Measurements from ENCODE around the gene HBG1.
"Not testable (repeated sequence)": the region's sequence is repeated elsewhere in the genome, so short reads cannot be mapped to it uniquely, and the experiment has no call there.

Gene HBG1

DNA sequence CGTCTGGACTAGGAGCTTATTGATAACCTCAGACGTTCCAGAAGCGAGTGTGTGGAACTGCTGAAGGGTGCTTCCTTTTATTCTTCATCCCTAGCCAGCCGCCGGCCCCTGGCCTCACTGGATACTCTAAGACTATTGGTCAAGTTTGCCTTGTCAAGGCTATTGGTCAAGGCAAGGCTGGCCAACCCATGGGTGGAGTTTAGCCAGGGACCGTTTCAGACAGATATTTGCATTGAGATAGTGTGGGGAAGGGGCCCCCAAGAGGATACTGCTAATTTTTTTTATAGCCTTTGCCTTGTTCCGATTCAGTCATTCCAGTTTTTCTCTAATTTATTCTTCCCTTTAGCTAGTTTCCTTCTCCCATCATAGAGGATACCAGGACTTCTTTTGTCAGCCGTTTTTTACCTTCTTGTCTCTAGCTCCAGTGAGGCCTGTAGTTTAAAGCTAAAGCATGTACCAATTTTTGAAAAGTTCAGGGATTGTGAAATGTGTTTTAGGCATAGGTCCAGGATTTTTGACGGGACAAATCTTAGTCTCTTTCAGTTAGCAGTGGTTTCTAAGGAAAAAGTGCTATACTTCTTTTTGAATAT lies at the start of gene HBG1:
HBG1 (minus strand) TSS at position 51 of the 590 bp plus-strand sequence. CDS start 53 bp downstream, outside the sequence.
- DNase-seq: not testable (repeated sequence)

DNA sequence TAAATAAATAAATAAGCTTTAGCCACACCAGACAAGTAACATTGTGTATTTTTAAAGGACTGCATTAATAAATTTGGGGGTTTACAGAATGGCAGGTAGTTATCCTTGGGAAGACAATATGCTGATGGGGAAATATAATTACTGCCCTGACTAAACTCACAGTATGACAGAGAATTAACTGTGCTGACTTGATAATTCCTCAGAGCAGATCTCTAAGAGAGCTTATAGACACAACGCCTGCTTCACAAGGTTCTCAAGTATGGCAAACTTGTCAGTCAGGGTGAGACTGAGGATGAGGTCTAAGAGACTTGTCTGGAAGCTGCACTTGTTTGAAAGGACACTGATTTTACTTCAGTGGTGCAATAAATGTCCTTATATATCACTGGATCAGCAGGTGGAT lies 48.8 kb upstream of the HBG1 start:
- no peak for DNase-seq

DNA sequence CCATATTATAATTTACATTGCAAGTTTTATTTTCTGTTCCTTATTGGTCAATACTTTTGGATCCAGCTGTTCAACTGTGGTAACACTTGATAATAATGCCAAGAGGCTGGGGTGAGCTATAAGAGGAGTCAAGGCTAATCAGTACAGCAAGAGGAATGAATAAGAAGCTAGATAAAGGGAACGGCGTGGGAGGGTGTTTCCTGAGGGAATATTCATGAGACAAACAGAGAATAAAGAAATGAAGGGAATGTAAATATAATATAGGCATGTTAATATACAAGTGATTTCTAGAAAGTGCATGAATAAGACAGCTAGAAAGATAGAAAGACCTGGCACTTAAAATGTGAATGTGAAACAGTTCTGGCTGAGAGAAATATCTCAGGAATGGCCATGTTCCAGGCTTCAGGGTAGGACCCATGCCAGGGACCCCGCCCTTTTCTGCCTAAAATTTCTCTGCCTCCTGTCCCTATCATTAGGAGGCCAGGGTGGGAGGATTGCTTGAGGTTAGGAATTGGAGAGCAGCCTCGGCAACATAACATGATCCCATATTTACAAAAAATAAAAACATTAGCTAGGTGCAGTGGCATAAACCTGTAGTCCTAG lies 48.2 kb upstream of the HBG1 start:
- DNase-seq: no peak

DNA sequence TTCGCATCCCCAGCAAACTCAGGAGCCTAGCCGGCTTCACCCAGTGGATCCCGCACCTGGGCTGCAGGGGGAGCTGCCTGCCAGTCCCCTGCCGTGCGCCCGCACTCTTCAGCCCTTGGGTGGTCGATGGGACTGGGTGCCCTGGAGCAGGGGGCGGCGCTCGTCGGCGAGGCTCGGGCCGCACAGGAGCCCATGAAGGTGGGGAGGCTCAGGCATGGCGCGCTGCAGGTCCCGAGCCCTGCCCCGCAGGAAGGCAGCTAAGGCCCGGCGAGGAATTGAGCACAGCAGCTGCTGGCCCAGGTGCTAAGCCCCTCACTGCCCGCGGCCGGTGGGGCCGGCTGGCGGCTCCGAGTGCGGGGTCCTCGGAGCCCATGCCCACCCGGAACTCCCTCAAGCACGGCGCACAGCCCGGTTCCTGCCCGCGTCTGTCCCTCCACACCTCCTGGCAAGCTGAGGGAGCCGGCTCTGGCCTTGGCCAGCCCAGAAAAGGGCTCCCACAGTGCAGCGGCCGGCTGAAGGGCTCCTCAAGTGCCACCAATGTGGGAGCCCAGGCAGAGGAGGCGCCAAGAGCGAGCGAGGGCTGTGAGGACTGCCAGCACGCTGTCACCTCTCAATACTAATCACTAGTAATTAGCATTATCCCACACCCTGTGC lies 44.8 kb upstream of the HBG1 start:
- DNase-seq: not testable (repeated sequence)

GRCh38 chr11:5293028-5293427 lies 43.4 kb upstream of the HBG1 start:
- DNase-seq: no peak

DNA sequence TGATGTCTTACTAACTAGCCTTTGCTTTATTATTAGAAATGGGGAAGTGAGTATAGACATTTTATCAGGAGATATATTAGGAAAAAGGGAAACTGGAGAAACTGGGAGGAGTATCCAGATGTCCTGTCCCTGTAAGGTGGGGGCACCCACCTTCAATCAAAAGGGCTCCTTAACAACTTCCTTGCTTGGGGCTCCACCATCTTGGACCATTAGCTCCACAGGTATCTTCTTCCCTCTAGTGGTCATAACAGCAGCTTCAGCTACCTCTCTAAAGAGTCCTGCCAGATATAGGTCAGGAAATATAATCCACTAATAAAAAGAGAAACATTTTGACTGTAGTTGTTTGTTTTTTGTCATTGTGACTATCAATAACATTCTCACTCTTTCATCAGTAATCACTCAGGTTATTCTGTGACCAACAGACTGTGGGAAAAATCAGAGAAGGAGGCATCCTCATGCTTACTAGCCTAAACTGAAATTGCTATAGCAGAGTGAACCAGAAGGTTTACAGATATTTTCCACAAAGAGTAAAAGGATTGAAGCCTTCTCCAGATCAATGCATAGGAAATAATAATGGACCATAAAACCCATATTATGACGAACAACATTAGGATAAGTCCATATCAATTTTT lies 41.7 kb upstream of the HBG1 start:
- DNase-seq: no peak

- no peak for DNase-seq
Observed at GRCh38 chr11:5290106-5290505, 40.4 kb upstream of the HBG1 start.

- DNase-seq: no peak
Observed at GRCh38 chr11:5289696-5290095, 40.0 kb upstream of the HBG1 start.

- no peak for DNase-seq
Observed at GRCh38 chr11:5288906-5289550, 39.4 kb upstream of the HBG1 start.

- no peak for DNase-seq
Observed at GRCh38 chr11:5288108-5288905, 38.6 kb upstream of the HBG1 start.

DNA sequence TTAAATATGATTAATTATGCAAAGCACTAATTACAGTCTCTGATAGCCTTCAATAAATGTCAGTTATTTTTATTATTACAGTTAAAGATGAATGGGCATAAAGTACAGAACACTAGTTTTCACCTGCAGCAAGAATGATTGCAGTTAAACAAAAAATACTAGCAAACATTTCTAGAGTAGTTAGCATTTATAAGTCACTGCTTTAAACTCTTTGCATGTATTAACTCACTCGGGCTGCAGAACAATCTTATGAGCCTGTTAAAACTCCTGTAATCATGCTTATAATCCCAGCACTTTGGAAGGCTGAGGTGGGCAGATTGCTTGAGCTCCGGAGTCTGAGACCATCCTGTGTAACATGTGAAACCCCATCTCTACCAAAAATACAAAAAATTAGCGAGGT lies 37.2 kb upstream of the HBG1 start:
- DNase-seq: no peak

- DNase-seq: no peak
Observed at GRCh38 chr11:5286351-5286750, 36.7 kb upstream of the HBG1 start.

DNA sequence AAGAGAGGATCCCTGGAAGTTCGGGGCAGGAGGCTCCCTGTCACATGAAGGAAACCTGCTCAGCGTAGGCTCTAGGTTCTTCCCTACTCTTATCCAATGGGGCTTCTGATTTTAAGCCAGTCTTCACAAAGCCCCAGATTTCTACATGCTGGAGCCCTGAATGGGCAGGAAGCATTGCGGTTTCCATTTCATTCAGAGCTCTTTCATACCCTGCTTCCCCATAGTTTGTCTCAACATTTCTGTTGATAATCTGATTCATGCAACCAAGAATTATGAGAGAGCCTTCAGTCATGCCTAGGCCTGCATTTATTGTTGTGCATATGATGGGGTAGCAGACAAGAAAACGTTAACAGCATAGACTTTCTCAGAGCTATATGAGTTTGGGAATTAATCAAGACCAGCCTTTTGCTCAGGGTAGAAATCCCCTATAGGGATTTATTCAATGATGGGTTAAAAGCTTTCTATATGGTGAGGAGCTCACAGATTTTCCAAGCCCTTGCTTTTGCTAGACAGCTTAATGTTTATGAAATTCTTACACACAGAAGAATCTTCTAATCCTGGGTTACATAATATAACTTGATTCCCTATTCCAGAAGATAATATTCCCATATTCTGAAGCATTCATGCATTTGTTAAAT lies 36.2 kb upstream of the HBG1 start:
- DNase-seq: no peak

DNA sequence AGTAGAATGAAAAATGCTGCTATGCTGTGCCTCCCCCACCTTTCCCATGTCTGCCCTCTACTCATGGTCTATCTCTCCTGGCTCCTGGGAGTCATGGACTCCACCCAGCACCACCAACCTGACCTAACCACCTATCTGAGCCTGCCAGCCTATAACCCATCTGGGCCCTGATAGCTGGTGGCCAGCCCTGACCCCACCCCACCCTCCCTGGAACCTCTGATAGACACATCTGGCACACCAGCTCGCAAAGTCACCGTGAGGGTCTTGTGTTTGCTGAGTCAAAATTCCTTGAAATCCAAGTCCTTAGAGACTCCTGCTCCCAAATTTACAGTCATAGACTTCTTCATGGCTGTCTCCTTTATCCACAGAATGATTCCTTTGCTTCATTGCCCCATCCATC lies 35.0 kb upstream of the HBG1 start:
- DNase-seq: no peak

DNA sequence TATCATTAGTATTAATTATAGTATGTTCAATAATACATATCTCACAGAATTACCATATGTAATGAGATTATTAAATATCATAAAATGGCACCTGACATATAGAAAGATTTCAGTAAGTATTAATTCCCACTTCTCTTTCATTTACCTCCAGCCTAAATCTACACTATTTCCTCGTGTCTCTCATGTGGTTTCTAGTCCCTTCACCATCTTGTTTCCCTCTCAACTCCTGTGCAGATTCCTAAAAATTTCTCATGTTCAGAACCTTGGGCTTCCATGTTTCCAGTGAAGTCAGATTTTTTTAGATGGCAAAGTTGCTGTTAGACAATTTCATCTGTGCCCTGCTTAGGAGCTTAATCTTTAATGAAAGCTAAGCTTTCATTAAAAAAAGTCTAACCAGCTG lies 34.2 kb upstream of the HBG1 start:
- no peak for DNase-seq

DNA sequence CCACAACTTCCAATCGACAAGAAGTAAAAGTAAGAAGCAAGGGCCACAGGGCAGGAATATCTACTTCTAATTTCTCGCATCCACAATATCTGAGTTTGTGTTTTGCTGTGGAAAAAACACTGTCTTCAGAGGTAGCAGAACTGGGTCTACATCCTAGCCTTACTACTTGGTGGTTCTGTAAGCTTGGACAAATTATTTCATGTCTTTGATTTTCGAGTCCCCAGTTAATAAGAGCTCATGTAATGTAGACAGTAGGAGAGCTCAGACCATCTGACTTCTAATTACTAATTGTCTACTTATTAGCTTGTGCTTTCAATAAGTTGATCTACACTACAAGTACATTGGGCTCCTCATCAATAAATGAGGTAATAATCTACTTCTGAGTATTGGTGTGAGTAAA lies 33.4 kb upstream of the HBG1 start:
- DNase-seq: no peak

DNA sequence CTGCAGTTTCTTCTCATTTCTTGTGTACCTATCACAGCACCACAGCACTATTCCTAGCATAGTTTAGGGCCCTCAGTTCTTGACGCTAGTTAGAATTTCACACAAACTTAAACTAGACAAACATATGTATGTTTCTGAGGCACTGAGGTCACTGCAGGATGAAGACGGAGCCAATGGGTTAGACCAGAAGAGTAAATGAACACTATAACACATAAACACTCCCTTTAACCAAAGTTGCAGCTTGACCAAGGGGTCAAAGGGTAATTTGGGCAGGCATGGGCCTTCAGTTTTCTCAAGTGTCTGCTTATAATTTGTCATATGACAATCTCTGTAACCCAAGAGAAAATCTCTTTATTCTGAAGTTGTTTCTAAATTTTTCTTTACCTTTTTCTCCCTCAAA lies 33.0 kb upstream of the HBG1 start:
- DNase-seq: no peak

DNA sequence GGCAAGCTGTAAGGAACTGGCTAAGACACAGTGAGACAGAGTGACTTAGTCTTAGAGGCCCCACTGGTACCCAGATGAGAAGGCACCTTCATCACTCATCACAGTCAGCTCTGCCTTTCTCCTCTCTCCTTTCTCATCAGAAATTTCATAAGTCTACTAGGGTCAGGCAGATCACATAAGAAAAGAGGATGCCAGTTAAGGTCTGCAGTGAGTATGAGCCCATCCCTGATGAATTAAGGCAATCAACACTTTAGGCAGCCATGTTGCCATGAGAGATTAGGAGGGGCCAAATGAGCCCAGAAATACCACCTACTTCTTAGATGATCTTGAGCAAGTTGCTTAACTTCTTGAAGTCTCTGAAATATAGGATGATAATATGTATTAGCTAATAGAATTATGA lies 31.9 kb upstream of the HBG1 start:
- DNase-seq: no peak

DNA sequence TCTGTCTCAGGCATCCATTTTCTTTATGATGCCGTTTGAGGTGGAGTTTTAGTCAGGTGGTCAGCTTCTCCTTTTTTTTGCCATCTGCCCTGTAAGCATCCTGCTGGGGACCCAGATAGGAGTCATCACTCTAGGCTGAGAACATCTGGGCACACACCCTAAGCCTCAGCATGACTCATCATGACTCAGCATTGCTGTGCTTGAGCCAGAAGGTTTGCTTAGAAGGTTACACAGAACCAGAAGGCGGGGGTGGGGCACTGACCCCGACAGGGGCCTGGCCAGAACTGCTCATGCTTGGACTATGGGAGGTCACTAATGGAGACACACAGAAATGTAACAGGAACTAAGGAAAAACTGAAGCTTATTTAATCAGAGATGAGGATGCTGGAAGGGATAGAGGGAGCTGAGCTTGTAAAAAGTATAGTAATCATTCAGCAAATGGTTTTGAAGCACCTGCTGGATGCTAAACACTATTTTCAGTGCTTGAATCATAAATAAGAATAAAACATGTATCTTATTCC lies 31.0 kb upstream of the HBG1 start:
- DNase-seq: peak; percentile 2 to 13

GRCh38 chr11:5279471-5280090 lies 29.9 kb upstream of the HBG1 start:
- DNase-seq: no peak

- DNase-seq: no peak
Observed at GRCh38 chr11:5277807-5278382, 28.2 kb upstream of the HBG1 start.
